ENCODE measurements around the gene SPATA31D4.

The SPATA31D4 gene

GRCh38 chr9:81969971-81970370 is 41.7 kb downstream of the SPATA31D4 start:
- TF ChIP-seq CTCF (IDR thresholded peaks at IDR 0.05; ENCODE audit: low read depth, low read length): no peak
- no peak for DNase-seq (ENCODE audit: extremely low read depth, low read depth)

- TF ChIP-seq CTCF (IDR thresholded peaks at IDR 0.05; ENCODE audit: low read depth, low read length): no peak
- DNase-seq (ENCODE audit: extremely low read depth, low read depth): no peak
Observed at GRCh38 chr9:81971727-81972126, 43.5 kb downstream of the SPATA31D4 start.

GRCh38 chr9:81974764-81975163 is 46.5 kb downstream of the SPATA31D4 start:
- TF ChIP-seq CTCF (IDR thresholded peaks at IDR 0.05; ENCODE audit: low read depth, low read length): no peak
- no peak for DNase-seq (ENCODE audit: extremely low read depth, low read depth)

GRCh38 chr9:81976351-81976750 is 48.1 kb downstream of the SPATA31D4 start:
- DNase-seq (ENCODE audit: extremely low read depth, low read depth): no peak
- no peak for TF ChIP-seq CTCF (IDR thresholded peaks at IDR 0.05; ENCODE audit: low read depth, low read length)

GRCh38 chr9:81979196-81979595 is 51.0 kb downstream of the SPATA31D4 start:
- TF ChIP-seq CTCF (IDR thresholded peaks at IDR 0.05; ENCODE audit: low read depth, low read length): no peak
- no peak for DNase-seq (ENCODE audit: extremely low read depth, low read depth)

GRCh38 chr9:81980568-81980967 is 52.3 kb downstream of the SPATA31D4 start:
- TF ChIP-seq CTCF (IDR thresholded peaks at IDR 0.05; ENCODE audit: low read depth, low read length): no peak
- DNase-seq (ENCODE audit: extremely low read depth, low read depth): no peak

GRCh38 chr9:81981883-81982282 is 53.7 kb downstream of the SPATA31D4 start:
- no peak for DNase-seq (ENCODE audit: extremely low read depth, low read depth)
- TF ChIP-seq CTCF (IDR thresholded peaks at IDR 0.05; ENCODE audit: low read depth, low read length): no peak
